ENCODE measurements around the gene DAO.
"Not testable (repeated sequence)": the region's sequence is repeated elsewhere in the genome, so short reads cannot be mapped to it uniquely, and the experiment has no call there.

The DAO gene

GRCh38 chr12:108850854-108851573, 28.9 kb upstream of the DAO start:
- DNase-seq, result no peak

DNA sequence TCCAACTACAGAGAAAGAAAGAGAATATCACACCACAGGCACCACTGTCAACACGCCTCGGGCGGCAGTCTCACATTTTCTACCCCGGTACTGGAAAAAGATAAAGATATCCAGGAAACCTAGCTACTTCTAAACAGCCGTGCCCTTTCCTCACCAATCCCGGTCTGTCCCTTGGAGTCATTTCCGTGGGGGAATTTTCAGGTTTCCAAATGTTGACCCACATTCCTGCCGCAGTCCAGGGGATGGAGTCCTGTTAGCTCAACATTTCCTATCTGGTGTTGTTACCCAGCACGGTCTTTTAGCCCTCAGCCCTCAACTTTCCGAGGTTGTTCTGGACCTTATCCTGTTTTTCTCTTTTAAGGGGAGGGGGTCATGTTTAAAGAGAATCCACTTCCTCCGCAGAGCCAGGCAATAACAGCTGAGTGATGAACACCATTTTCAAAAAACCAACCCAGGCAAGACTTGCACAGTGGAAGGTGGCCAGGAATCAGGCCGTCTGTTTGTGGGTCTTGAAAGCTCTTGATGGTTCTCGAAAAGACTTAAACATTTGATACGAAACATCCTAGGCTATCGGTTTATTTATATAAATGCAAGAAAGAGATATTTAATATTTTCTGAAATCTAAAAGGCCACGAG, 27.1 kb upstream of the DAO start:
- no peak for DNase-seq

- no peak for DNase-seq
These were observed 26.5 kb upstream of the DAO start for GRCh38 chr12:108853426-108853825.

GRCh38 chr12:108853981-108854446, 25.9 kb upstream of the DAO start:
- DNase-seq, result no peak

DNA sequence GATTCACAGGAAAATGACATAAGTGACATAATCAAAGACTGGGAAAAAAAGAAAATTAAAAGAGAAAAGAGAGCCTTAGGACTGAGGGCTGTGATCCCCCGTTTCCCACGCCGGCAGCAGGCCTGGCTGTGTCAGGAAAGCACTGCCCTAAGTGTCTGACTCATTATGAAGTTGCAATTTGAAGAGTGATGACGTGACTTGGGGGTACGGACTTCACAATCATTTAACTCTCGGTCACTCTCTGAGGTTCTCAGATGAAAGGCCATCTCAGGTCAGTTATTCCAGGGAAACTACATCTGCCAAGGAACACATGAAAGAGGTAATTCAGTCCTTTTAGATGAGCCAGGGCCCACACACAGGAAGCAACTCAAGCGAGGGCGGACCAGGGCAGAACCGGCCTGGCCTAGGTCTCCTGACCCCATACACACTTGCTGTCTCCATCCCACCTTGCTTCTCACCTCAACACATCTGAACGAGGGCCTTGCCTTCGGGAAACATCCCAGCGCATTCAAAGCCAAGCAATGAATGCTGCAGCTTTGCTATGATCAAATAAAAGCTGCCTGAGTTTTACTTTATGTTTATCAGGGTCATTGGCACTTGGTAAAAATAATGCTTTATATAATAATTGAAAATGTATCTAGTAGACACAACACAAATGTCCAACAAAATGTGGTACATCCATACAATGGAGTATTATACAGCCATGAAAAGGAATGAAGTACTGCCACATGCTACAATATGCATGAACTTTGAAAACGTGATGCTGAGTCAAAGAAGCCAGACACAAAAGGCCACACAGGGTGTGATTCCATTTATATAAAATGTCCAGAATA, 25.2 kb upstream of the DAO start:
- no peak for DNase-seq

GRCh38 chr12:108855284-108856169, 24.4 kb upstream of the DAO start:
- DNase-seq, result no peak

GRCh38 chr12:108856170-108856427, 23.8 kb upstream of the DAO start:
- no peak for DNase-seq

DNA sequence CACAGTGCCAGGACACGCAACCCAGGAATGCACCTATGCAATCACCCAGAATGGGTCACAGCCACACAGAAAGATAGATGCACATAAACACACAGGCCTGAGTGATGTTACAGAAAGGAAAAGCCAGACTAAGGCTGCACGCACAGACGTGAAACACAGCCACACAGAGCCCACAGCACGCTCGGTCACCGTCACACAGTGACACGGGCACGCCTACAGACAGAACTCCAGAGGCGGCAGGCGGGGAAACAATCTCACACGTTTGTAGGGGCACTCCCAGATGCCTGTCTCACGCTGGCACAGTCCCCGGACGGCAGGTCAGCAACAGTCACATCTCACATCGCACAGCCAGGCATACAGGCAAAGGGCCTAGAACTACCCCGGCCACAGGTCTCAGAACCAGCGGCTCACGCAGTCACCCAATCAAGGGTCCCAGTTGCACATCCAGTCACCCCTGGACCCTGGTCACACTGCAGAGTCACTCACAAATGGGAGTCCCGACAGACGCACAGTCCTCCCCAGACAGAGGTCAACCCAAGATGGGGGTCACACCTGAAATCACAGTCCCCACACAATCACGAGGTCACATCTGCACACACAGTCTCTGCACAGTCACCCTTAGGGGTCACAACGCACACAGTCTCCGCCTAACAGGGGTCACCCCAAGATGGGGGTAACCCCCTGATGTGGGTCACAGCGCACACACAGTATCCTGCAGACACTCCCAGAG, 23.3 kb upstream of the DAO start:
- peak; percentile 42 for DNase-seq

- no peak for DNase-seq
These were observed 22.8 kb upstream of the DAO start for GRCh38 chr12:108857158-108857407.

GRCh38 chr12:108858311-108859074, 21.4 kb upstream of the DAO start:
- no peak for DNase-seq

DNA sequence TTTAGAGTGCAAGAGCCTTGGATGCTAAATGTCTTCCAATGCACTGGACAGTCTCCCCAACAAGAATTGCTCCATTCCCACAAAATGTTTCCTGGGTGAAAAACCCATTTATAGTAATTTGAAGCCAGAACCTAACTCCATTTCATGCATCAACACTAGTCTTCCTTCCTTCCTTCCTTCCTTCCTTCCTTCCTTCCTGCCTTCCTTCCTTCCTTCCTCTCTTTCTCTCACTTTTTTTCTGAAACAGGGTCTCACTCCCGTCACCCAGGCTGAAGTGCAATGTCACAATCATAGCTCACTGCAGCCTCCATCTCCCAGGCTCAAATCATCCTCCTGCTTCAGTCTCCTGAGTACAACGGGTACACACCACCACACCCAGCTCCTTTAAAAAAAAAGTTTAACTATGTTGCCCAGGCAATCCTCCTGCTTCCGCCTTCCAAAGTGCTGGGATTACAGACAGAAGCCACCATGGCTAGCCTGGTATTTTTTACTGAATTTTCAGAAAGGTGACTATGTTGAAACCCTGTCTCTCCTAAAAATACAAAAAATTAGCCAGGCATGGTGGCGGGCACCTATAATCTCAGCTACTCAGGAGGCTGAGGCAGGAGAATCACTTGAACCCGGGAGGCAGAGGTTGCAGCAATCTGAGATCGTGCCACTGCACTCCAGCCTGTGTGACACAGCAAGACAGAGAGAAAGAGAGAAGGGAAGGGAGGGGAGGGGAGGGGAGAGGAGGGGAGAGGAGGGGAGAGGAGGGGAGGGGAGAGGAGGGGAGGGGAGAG, 20.6 kb upstream of the DAO start:
- not testable (repeated sequence) for DNase-seq

DNA sequence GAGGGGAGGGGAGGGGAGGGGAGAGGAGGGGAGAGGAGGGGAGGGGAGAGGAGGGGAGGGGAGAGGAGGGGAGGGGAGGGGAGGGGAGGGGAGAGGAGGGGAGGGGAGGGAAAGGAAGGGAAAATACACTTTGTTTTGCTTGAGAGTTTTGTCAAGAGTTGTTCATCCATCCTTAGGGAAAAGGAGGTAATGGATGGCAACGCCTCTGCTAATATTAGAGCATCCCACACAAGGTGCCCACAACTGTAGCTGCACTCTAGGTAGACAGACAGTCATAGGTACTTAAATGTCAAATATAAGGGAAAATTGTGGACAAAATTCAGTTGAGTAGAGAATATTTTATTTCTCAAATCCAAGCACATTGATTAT, 20.0 kb upstream of the DAO start:
- DNase-seq, result no peak

- no peak for DNase-seq
These were observed 19.4 kb upstream of the DAO start for GRCh38 chr12:108860443-108860842.

DNA sequence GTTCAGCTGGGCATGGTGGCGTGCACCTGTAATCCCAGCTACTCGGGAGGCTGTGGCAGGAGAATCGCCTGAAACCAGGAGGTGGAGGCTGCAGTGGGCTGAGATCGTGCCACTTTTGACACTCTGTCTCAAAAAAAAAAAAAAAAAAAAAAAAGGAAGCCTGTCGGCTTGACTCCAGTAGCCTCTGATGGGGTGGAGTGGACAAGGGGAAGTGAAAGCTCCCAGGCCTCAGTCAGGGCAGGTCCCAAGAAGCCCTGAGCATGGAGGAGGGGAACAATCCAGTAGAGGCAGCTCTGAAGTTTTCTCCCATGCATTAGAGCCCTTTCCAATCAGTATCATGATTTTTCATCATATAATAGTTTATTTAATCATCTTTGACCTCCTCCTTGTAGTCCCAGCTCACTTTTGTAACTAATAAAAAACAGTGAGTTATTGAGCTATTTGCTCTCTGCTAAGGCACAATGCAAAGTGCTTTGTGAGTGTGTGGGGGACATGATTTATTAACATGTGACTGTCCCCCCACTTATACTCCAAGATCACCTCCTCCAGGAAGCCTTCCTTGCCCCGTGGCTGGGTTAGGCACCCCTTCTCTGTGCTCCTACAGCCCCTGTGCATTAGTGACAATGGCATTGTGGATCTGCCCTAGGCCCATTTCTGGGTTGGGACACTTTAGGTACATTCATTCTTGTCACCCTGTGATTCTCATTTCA, 17.9 kb upstream of the DAO start:
- DNase-seq, result no peak

DNA sequence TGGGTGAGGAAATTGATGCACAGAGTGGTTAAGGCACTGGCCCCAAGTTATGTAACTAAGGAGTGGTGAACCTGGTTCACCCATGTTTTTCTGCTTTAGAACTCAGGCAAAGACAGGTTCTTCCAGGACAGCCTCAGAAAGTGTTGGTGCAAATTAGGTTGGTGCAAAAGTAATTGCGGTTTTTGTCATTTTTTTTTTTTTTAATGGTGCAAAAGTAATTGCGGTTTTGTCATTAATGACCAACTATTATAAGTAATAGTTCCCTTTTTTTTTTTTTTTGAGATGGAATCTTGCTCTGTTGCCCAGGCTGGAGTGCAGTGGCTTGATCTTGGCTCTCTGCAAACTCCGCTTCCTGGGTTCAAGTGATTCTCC, 17.3 kb upstream of the DAO start:
- no peak for DNase-seq

DNA sequence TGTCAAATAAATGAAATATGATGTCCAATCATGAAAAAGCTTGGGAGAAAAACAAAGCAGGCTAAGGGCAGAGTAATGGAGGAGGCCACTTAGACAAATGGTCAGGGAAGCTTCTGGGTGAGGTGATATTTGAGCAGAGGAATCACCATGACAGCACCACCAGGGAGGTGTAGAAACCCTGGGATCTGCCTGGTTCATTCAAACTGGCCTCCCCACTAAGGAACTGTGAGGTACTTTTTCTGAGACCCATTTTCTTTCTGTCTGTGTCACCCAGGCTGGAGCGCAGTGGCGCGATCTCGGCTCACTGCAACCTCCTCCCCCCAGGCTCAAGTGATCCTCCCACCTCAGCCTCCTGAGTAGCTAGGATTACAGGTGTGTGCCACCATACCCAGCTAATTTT, 14.7 kb upstream of the DAO start:
- DNase-seq, result no peak

- not testable (repeated sequence) for DNase-seq
These were observed 13.8 kb upstream of the DAO start for GRCh38 chr12:108866083-108866482.

- no peak for DNase-seq
These were observed 11.1 kb upstream of the DAO start for GRCh38 chr12:108868781-108869180.

DNA sequence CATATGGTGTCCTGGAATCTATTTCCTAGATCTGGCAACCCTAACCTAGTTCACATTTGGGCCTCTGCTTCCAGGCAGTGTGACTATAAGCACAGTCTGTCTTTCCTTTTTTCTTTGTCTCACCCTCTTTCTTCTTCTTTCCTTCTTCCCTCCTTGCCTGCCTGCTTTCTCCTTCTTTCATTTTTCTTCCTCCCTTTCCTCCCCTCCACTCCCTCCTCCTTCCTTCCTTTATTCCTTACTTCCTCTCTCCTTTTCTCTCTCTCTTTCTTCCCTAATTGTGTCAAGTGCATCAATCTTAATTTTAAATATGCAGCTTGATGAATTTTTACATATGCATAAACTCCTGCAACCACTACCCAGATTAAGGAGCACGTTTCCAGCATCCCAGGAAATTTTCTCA, 4.6 kb upstream of the DAO start:
- DNase-seq, result no peak

- DNase-seq, result no peak
These were observed 4.1 kb upstream of the DAO start for GRCh38 chr12:108875682-108876361.
